Kidney (tissue), 14 donors: ENCODE data around the gene GLIS2. TPM values are rescaled to one million over a fixed set of nuclear protein-coding genes. Genes with fewer than 3 reads are reported as not detected.

ENCODE experiments used
- DNase-seq, 5 donors: peaks; one replicate each; pipeline ENCODE4 v3.0.0-alpha.2; 2013 to 2020
- FAIRE-seq: peaks from 2 replicates; lab custom pipeline; 2012; peaks lifted over from hg19 to GRCh38; lab: Jason Lieb, UNC
- H3K27ac ChIP-seq, 2 donors: one replicate each; pipeline ENCODE4 v1.7.0; 2013; ENCODE audit warnings: low read depth in 2 of 2, low read length in 2 of 2, inconsistent platforms in 1 of 2
- H3K27me3 ChIP-seq: one replicate; pipeline ENCODE4 v1.7.1; 2013; ENCODE audit warnings: low read length, inconsistent platforms; ENCODE audit not compliant: control insufficient read depth, insufficient read depth
- H3K36me3 ChIP-seq, 3 donors: one replicate each; pipeline versions ENCODE4 v1.7.0 to v1.7.1; 2013; ENCODE audit warnings: low read length in 3 of 3, control low read depth in 1 of 3, inconsistent platforms in 1 of 3; ENCODE audit not compliant: insufficient read depth in 3 of 3, control insufficient read depth in 2 of 3
- H3K4me1 ChIP-seq, 3 donors: one replicate each; pipeline versions ENCODE4 v1.7.0 to v1.7.1; 2013; ENCODE audit warnings: low read length in 3 of 3, inconsistent platforms in 1 of 3, low read depth in 1 of 3; ENCODE audit not compliant: control insufficient read depth in 2 of 3, insufficient read depth in 2 of 3
- H3K4me3 ChIP-seq, 3 donors: one replicate each; pipeline versions ENCODE4 v1.7.0 to v1.8.1; 2013; ENCODE audit warnings: low read length in 3 of 3, control low read depth in 1 of 3, inconsistent platforms in 1 of 3
- H3K9ac ChIP-seq, 3 donors: one replicate each; pipeline versions ENCODE4 v1.7.0 to v1.7.1; 2013; ENCODE audit warnings: low read length in 3 of 3, control low read depth in 1 of 3, inconsistent platforms in 1 of 3
- H3K9me3 ChIP-seq, 3 donors: one replicate each; pipeline versions ENCODE4 v1.7.0 to v1.7.1; 2013; ENCODE audit warnings: low read length in 3 of 3, control low read depth in 1 of 3, inconsistent platforms in 1 of 3; ENCODE audit not compliant: control insufficient read depth in 2 of 3, insufficient read depth in 1 of 3
- CTCF ChIP-seq: IDR thresholded peaks from 3 replicates; pipeline ENCODE4 v1.5.1; 2012; ENCODE audit warnings: mild to moderate bottlenecking, moderate library complexity, borderline replicate concordance; ENCODE audit not compliant: insufficient read depth; ENCODE audit errors: extremely low read depth
- intact Hi-C: fragments of 100-400 bp; cut with DNase I; formaldehyde crosslinking; loops from one replicate; pipeline ENCODE4 v1.11.1; 2022
- polyA plus RNA-seq: library from polyadenylated mRNA; stranded (reverse); fragments of 350-450 nt; fragmentation: Illumina TruSeq; extraction: RNeasy Lipid Tissue Mini Kit (QIAGEN cat#74804); gene quantifications from one replicate; pipeline ENCODE4 v1.2.3, GENCODE V29; 2014; ENCODE audit warnings: low read depth, low replicate concordance; ENCODE audit not compliant: insufficient read depth
- total RNA-seq: library from RNA; stranded (reverse); fragmentation: NEBNext Ultra II Directional; extraction: Animal tissue kit (Norgen Biotek cat#: 25700); gene quantifications from one replicate; pipeline ENCODE4 v1.2.1, GENCODE V29; 2021
- donor health status: control.
- donor health status: control.
- donor health status: control.
- donor health status: control.
- donor health status: control.
- donor health status: DM: yes; HTN: yes; CAD: no.
- donor health status: Normal renal cell carcinoma (clear cell type).

Gene GLIS2
- total and polyA plus RNA-seq, 2 donors from 2014 or later = 35.6 to 68.7 TPM

DNA sequence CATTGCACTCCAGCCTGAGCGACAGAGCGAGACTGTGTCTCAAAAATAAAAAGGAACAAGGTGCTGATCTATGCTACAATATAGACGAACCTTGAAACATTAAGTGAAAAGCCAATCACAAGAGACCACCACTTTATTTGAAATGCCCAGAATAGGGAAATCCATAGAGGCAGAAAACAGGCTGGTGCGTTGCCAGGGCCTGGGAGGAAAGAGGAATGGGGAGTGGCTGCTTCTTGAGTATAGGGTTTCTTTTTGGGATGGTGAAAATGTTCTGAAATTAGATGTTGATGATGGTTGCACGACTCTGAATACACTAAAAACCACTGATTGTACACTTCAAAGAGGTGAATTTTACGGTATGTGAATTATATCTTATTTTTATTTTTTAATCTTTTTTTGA lies 20.3 kb upstream of the GLIS2 start:
- H3K4me3 ChIP-seq = no peak overlapping the region
- H3K9me3 ChIP-seq = no peaks in the 10 kb centered on the region
- H3K9ac ChIP-seq = no peak overlapping the region
- no peak for TF ChIP-seq CTCF
- H3K36me3 ChIP-seq = no peaks in the 10 kb centered on the region
- no peak for FAIRE-seq
- intact Hi-C loops = no loop called here
- no peaks in the 10 kb centered on the region for H3K27me3 ChIP-seq
- no peak overlapping the region for H3K27ac ChIP-seq
- peaks cover 3 to 18% (median 5%) of the 10 kb centered on the region in 3 donors for H3K4me1 ChIP-seq
- DNase-seq = no peak

DNA sequence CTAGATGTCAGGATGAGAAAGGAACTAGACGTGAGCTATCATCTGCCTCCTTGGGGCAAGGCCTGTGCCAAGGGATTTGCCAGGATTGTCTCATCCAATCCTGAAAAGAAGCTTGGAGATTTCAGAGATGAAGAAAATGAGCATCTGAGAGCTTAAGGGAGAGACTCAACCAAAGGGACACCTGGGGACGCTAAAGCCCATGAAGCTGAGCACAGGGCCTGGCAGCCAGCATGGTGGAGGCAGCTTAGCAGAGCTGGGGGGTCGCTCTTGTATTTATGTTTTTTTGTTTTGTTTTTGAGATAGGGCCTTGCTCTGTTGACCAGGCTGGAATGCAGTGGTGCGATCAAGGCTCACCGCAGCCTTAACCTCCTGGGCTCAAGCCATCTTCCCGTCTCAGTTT lies 18.4 kb upstream of the GLIS2 start:
- Histone ChIP-seq H3K4me3 (no peak overlapping the region), H3K27me3 (no peaks in the 10 kb centered on the region), H3K4me1 (peaks cover 3 to 18% (median 5%) of the 10 kb centered on the region in 3 donors), H3K27ac (no peak overlapping the region), H3K9me3 (no peaks in the 10 kb centered on the region), H3K9ac (no peak overlapping the region), H3K36me3 (no peaks in the 10 kb centered on the region)
- intact Hi-C loops = no loop called here
- no peak for TF ChIP-seq CTCF
- FAIRE-seq = no peak
- no peak for DNase-seq

DNA sequence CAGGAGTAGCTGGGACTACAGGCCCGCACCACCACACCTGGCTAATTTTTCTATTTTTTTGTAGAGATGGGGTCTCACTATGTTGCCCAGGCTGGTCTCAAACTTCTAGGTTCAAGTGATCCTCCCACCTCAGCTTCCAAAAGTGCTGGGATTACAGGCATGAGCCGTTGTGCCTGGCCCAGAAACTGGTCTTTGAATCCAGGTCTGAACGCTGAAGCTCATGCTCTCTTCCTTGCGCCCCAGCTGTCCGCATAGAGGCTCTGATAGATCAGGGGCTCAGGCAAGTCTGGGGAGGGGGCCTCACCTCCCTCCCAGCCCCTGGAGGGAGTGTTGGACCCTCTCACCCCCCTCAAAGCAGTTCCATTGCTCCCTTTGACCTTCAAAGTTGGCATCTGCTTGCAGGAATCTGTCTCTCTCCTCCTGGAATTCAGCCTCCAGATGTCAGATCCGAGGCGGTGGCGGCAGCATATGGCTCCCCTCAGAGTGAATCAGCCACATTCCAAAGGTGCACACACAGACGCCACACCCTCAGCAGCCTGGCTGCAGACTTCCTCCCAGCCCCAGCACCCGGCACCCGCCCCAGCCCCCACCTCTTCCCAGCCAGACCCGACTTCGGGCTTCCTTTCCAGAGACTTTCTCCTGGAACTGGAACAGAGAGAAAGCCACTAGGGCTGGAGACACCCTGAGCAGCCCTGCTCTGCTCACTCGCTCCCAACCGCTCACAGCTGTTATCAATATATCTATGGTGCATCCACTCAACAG lies 16.9 kb upstream of the GLIS2 start:
- no peak overlapping the region for H3K4me3 ChIP-seq
- no peak for TF ChIP-seq CTCF
- no peaks in the 10 kb centered on the region for H3K36me3 ChIP-seq
- H3K4me1 ChIP-seq = peaks cover 3 to 10% (median 3%) of the 10 kb centered on the region in 3 donors
- H3K27me3 ChIP-seq = no peaks in the 10 kb centered on the region
- no peak for FAIRE-seq
- no peaks in the 10 kb centered on the region for H3K9me3 ChIP-seq
- H3K27ac ChIP-seq = peak overlapping the region; percentile 69 to 77
- peak; percentile 87 to 95 (median 89) for DNase-seq
- H3K9ac ChIP-seq = peak overlapping the region in 1 of 3 donors; percentile 46
- intact Hi-C loops = no loop called here
